ENCODE results near the gene TMEM179. TPM values are rescaled to one million over a fixed set of nuclear protein-coding genes. Genes with fewer than 3 reads are reported as not detected.

TMEM179 gene
- total RNA-seq, 1 donor from 2014 or later: 0.75 TPM

DNA sequence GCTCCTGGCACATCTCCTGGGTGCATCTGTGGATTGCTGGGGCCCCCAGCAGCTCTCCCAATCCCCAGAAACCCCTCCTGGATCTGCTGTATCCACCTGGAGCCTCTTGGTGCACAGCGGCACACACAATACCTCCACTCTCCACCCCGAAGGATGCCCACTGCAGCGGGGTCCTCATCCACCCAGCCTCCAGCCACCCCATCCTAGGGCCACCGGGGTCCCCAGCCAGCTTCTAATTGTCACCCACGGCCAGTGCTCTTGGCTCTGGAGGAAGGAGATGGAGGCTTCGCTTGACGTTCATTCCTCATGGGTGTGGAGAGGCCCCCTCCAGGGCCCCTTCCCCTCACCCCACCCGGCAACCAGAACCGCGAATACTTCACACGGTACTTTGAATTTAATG lies 31.6 kb upstream of the TMEM179 start:
- Mint-ChIP-seq H3K9me3 (ENCODE audit: low read depth) (no peaks in the 10 kb centered on the region), H3K27ac (ENCODE audit: unreplicated experiment) (no peak overlapping the region), H3K4me1 (ENCODE audit: low read depth) (no peaks in the 10 kb centered on the region), H3K36me3 (ENCODE audit: low read depth) (no peaks in the 10 kb centered on the region), H3K27me3 (ENCODE audit: low read depth) (peaks cover 36% of the 10 kb centered on the region), H3K4me3 (ENCODE audit: unreplicated experiment) (no peak overlapping the region)
- TF ChIP-seq, protein P1, sequence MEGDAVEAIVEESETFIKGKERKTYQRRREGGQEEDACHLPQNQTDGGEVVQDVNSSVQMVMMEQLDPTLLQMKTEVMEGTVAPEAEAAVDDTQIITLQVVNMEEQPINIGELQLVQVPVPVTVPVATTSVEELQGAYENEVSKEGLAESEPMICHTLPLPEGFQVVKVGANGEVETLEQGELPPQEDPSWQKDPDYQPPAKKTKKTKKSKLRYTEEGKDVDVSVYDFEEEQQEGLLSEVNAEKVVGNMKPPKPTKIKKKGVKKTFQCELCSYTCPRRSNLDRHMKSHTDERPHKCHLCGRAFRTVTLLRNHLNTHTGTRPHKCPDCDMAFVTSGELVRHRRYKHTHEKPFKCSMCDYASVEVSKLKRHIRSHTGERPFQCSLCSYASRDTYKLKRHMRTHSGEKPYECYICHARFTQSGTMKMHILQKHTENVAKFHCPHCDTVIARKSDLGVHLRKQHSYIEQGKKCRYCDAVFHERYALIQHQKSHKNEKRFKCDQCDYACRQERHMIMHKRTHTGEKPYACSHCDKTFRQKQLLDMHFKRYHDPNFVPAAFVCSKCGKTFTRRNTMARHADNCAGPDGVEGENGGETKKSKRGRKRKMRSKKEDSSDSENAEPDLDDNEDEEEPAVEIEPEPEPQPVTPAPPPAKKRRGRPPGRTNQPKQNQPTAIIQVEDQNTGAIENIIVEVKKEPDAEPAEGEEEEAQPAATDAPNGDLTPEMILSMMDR (IDR thresholded peaks at IDR 0.05): no peak
- DNase-seq (ENCODE audit: low spot score): no peak

DNA sequence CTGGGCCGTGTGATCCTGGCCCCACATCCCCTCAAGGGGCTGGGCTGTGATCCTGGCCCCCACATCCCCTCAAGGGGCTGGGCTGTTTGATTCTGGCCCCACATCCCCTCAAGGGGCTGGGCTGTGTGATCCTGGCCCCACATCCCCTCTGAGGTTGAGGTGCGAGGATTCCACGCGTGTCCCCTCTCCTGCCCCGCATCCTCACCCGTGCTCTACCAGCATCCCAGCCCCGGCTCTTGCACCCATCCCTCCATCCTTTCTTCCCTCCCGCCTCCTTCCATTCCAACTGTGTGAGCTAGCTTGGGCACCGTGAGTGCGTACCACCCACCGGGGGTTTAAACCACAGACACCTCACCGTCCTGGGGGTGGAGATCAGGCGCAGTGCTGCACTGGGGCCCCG lies 31.1 kb upstream of the TMEM179 start:
- Mint-ChIP-seq H3K27ac (ENCODE audit: unreplicated experiment) (no peak overlapping the region), H3K36me3 (ENCODE audit: low read depth) (no peaks in the 10 kb centered on the region), H3K9me3 (ENCODE audit: low read depth) (no peaks in the 10 kb centered on the region), H3K4me3 (ENCODE audit: unreplicated experiment) (no peak overlapping the region), H3K4me1 (ENCODE audit: low read depth) (no peaks in the 10 kb centered on the region), H3K27me3 (ENCODE audit: low read depth) (peaks cover 36% of the 10 kb centered on the region)
- DNase-seq (ENCODE audit: low spot score): peak; percentile 92
- TF ChIP-seq, protein P1 (IDR thresholded peaks at IDR 0.05): no peak

DNA sequence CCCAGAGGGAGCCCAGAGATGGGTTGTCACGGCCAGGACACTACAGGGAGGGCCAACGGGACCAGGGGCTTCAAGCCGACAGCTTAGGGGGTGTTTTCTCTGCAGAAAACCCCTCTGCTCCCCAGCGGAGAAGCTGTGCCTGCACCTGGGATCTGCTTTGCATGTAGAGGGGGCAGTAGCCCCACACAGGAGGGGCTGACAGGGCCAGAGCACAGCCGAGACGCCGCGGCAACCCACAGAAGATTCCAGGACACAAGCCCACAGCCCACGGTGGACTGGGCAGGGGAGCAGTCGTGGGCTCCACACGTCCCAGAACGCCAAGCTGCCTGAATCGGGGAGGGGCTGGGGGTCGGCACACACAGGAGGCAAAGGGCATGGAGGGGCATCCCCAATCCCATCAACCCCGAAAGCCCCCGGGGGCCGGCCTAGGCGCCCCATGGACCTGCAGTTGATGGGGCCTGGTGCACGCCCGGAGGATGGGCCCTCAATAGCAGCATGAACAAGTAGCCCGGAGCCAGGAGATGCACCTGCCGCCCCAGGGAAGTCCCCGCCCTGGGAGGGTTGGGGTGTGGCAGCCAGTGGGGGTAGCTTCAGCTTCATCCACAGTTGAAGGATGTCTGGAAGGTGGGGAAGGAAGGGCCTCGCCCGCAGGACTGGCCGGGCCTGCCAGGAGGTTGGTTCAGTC lies 30.5 kb upstream of the TMEM179 start:
- Mint-ChIP-seq H3K27me3 (ENCODE audit: low read depth) (peaks cover 36% of the 10 kb centered on the region), H3K27ac (ENCODE audit: unreplicated experiment) (no peak overlapping the region), H3K9me3 (ENCODE audit: low read depth) (no peaks in the 10 kb centered on the region), H3K4me1 (ENCODE audit: low read depth) (no peaks in the 10 kb centered on the region), H3K4me3 (ENCODE audit: unreplicated experiment) (no peak overlapping the region), H3K36me3 (ENCODE audit: low read depth) (no peaks in the 10 kb centered on the region)
- no peak for DNase-seq (ENCODE audit: low spot score)
- TF ChIP-seq, protein P1 (IDR thresholded peaks at IDR 0.05): no peak

DNA sequence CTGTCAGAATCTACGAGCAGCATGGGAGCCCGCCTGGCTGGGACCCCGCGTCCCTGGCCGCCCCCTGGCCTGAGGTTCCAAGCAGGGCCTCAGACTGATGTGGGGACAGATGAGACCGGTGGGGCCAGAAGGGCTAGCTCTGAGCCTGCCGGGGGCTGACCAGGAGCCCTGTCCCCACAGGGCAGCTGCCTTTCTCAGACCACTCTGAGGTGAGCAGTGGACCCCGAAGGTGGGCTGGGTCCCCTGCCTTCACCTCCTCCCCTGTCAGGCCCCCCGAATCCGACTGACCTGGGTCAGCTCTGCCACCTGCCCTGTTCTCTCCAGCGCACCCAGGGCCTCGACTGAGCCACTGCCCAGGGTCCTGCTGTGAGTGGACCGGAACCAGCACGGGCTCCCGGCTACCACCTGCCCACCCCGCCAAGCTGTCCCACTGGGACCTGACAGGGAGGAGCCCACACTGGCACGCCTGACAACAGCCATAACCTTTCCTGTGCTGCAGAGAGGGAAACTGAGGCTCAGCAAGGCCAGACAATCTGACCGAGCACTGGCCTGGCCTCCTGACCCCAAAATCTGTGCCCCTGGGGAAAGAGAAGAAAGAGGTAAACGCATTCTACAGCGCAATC lies 29.7 kb upstream of the TMEM179 start:
- Mint-ChIP-seq H3K27me3 (ENCODE audit: low read depth) (peaks cover 34% of the 10 kb centered on the region), H3K4me3 (ENCODE audit: unreplicated experiment) (no peak overlapping the region), H3K36me3 (ENCODE audit: low read depth) (no peaks in the 10 kb centered on the region), H3K27ac (ENCODE audit: unreplicated experiment) (no peak overlapping the region), H3K9me3 (ENCODE audit: low read depth) (peaks cover under 1% of the 10 kb centered on the region), H3K4me1 (ENCODE audit: low read depth) (no peaks in the 10 kb centered on the region)
- no peak for DNase-seq (ENCODE audit: low spot score)
- TF ChIP-seq, protein P1 (IDR thresholded peaks at IDR 0.05): no peak

DNA sequence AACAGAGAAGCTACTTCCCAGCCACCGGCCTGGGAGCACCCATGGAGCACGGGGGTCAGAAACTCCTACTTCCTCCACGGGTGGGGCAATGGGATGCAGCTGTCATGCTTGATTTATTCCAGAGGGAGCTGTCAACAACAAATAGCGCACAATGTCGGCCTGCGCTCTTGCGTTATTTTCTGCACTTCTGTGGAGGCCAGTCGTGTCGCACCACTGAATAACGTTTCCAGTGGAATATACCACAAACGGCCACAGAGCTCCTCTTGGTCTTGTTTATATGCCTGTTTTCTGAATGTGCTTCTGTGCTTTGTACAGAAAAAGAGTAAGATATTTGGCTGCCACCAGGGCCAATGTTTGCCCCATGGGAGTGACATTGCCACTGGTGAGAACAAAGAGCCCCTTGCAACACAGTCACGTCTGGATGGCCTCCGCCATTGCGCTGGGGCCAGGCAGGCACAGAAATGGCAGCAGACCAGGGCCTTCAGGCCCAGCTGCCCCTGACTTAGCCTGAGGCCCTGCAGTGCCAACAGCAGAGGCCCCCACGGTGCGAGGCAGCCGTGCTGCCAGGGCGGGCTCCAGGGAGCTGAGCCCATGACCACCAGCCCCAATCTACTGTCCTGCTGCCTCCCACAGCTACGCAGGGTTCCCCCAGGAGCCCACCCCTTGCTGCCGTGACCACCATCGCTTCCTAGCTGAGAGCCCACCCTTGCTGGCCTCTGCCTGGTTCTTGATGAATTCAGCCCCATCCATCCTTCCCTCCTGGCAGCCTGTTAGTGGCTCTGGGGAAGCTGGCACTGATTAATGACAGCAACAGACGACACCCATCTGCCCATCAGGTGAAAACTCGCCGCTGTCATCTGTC lies 28.9 kb upstream of the TMEM179 start:
- Mint-ChIP-seq H3K36me3 (ENCODE audit: low read depth) (no peaks in the 10 kb centered on the region), H3K4me3 (ENCODE audit: unreplicated experiment) (no peak overlapping the region), H3K9me3 (ENCODE audit: low read depth) (peaks cover 4% of the 10 kb centered on the region), H3K27me3 (ENCODE audit: low read depth) (peaks cover 30% of the 10 kb centered on the region), H3K27ac (ENCODE audit: unreplicated experiment) (no peak overlapping the region), H3K4me1 (ENCODE audit: low read depth) (no peaks in the 10 kb centered on the region)
- TF ChIP-seq, protein P1 (IDR thresholded peaks at IDR 0.05): no peak
- DNase-seq (ENCODE audit: low spot score): no peak
